ENCODE data around the gene ACOX2.

ACOX2 gene

DNA sequence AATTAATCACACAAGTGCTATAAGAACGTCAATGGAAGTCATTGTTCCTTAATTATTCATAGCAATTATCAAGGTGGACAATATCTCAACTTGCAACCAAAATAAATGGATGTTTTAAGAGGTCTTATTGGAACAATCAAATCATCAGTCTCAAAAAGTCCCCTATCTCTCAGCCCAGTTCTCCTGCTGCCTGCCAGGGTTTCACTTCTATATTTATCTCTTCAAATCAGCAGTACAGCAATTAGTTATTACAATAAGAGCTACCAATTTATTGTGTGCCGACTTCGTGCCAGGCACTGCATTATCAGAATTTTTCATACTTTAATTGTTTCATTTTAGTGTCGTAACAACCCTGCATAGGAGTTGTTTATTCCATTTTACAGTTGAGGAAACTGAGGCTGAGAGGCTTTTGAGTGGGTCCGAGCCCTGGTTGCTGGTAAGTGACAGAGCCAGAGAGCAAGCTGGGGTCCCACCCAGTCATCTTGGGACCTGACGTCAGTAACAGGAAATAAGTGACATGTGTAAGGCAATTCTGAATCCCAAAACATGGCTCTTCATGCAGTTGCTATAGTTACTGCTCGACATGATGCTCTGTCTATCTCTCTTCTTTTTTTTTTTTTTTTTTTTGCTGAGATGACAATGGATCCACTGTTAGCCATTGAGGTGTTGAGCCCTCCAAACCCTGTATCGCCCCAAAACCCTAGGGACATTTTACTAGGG lies 53.9 kb downstream of the ACOX2 start:
- H3K4me1 ChIP-seq (ENCODE audit: control insufficient read depth, low read length) = peaks cover 13% of the 10 kb centered on the region
- no peaks in the 10 kb centered on the region for H3K79me2 ChIP-seq (ENCODE audit: control insufficient read depth, low read length)
- no peaks in the 10 kb centered on the region for H3F3A ChIP-seq (ENCODE audit: control insufficient read depth, insufficient read depth)
- H3K4me3 ChIP-seq (ENCODE audit: low read length) = no peak overlapping the region
- peak overlapping the region; percentile 47 for H3K4me2 ChIP-seq (ENCODE audit: low read length)
- no peak overlapping the region for H3K27ac ChIP-seq (ENCODE audit: low read depth, low read length)
- peaks cover 18% of the 10 kb centered on the region for H3K27me3 ChIP-seq (ENCODE audit: control insufficient read depth, low read length)
- no peaks in the 10 kb centered on the region for H4K20me1 ChIP-seq (ENCODE audit: control insufficient read depth, insufficient read depth, low read depth, low read length)
- H3K9me2 ChIP-seq (replicated peaks; ENCODE audit: control insufficient read depth, low read length) = no peaks in the 10 kb centered on the region
- TF ChIP-seq, protein P1, sequence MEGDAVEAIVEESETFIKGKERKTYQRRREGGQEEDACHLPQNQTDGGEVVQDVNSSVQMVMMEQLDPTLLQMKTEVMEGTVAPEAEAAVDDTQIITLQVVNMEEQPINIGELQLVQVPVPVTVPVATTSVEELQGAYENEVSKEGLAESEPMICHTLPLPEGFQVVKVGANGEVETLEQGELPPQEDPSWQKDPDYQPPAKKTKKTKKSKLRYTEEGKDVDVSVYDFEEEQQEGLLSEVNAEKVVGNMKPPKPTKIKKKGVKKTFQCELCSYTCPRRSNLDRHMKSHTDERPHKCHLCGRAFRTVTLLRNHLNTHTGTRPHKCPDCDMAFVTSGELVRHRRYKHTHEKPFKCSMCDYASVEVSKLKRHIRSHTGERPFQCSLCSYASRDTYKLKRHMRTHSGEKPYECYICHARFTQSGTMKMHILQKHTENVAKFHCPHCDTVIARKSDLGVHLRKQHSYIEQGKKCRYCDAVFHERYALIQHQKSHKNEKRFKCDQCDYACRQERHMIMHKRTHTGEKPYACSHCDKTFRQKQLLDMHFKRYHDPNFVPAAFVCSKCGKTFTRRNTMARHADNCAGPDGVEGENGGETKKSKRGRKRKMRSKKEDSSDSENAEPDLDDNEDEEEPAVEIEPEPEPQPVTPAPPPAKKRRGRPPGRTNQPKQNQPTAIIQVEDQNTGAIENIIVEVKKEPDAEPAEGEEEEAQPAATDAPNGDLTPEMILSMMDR (IDR thresholded peaks at IDR 0.05; ENCODE audit: low read depth, low read length, poor library complexity, severe bottlenecking) = no peak
- no peak for TF ChIP-seq EZH2phosphoT487 (IDR thresholded peaks at IDR 0.05; ENCODE audit: borderline replicate concordance, low read length)
- H3K9me3 ChIP-seq (ENCODE audit: control insufficient read depth, insufficient read depth, low read length) = 0 out of 2 replicates have a peak, but pooled peaks cover 6% of the 10 kb centered on the region
- no peaks in the 10 kb centered on the region for H3K36me3 ChIP-seq (ENCODE audit: control insufficient read depth, low read length)

DNA sequence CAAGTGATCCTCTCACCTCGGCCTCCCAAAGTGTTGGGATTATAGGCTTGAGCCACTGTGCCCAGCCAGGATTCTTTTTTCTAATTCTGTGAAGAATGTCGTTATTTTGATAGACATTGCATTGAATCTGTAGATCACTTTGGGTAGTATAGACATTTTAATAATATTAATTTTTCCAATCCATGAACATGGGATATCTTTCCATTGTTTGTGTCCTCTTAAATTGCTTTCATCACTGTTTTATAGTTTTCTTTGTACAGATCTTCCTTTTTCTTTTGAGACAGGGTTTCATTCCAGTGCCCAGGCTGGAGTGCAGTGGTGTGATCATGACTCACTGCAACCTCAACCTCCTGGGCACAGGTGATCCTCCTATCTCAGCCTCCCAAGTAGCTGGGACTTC lies 56.7 kb downstream of the ACOX2 start:
- H3K4me3 ChIP-seq (ENCODE audit: low read length) = no peak overlapping the region
- no peak overlapping the region for H3K27ac ChIP-seq (ENCODE audit: low read depth, low read length)
- H4K20me1 ChIP-seq (ENCODE audit: control insufficient read depth, insufficient read depth, low read depth, low read length) = no peaks in the 10 kb centered on the region
- no peak overlapping the region for H3K4me2 ChIP-seq (ENCODE audit: low read length)
- H3K4me1 ChIP-seq (ENCODE audit: control insufficient read depth, low read length) = peaks cover 20% of the 10 kb centered on the region
- H3K27me3 ChIP-seq (ENCODE audit: control insufficient read depth, low read length) = no peaks in the 10 kb centered on the region
- H3F3A ChIP-seq (ENCODE audit: control insufficient read depth, insufficient read depth) = no peaks in the 10 kb centered on the region
- no peaks in the 10 kb centered on the region for H3K79me2 ChIP-seq (ENCODE audit: control insufficient read depth, low read length)
- H3K9me3 ChIP-seq (ENCODE audit: control insufficient read depth, insufficient read depth, low read length) = 0 out of 2 replicates have a peak, but pooled peaks cover 6% of the 10 kb centered on the region
- no peak for TF ChIP-seq EZH2phosphoT487 (IDR thresholded peaks at IDR 0.05; ENCODE audit: borderline replicate concordance, low read length)
- TF ChIP-seq, protein P1 (IDR thresholded peaks at IDR 0.05; ENCODE audit: low read depth, low read length, poor library complexity, severe bottlenecking) = no peak
- H3K36me3 ChIP-seq (ENCODE audit: control insufficient read depth, low read length) = no peaks in the 10 kb centered on the region
- no peaks in the 10 kb centered on the region for H3K9me2 ChIP-seq (replicated peaks; ENCODE audit: control insufficient read depth, low read length)

DNA sequence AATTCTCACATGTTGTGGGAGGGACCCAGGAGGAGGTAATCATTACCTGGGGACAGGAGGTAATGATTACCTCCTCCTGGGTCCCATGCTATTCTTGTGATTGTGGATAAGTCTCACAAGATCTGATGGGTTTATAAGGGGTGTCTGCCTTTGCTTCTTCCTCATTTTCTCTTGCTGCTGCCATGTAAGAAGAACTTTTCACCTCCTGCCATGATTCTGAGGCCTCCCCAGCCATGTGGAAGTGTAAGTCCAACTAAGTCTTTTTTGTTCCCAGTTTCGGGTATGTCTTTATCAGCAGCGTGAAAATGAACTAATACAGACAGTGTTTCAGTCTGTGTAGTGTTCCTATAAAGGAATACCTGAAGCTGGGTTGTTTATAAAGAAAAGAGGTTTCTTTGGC lies 58.2 kb downstream of the ACOX2 start:
- Histone ChIP-seq H3K4me3 (ENCODE audit: low read length) (no peak overlapping the region), H3K4me2 (ENCODE audit: low read length) (no peak overlapping the region), H3K4me1 (ENCODE audit: control insufficient read depth, low read length) (peaks cover 33% of the 10 kb centered on the region), H3K36me3 (ENCODE audit: control insufficient read depth, low read length) (no peaks in the 10 kb centered on the region), H3K27me3 (ENCODE audit: control insufficient read depth, low read length) (no peaks in the 10 kb centered on the region), H3K9me2 (replicated peaks; ENCODE audit: control insufficient read depth, low read length) (no peaks in the 10 kb centered on the region), H3F3A (ENCODE audit: control insufficient read depth, insufficient read depth) (no peaks in the 10 kb centered on the region), H3K9me3 (ENCODE audit: control insufficient read depth, insufficient read depth, low read length) (0 out of 2 replicates have a peak, but pooled peaks cover 6% of the 10 kb centered on the region), H3K79me2 (ENCODE audit: control insufficient read depth, low read length) (no peaks in the 10 kb centered on the region), H3K27ac (ENCODE audit: low read depth, low read length) (no peak overlapping the region), H4K20me1 (ENCODE audit: control insufficient read depth, insufficient read depth, low read depth, low read length) (no peaks in the 10 kb centered on the region)
- no peak for TF ChIP-seq EZH2phosphoT487 (IDR thresholded peaks at IDR 0.05; ENCODE audit: borderline replicate concordance, low read length)
- TF ChIP-seq, protein P1 (IDR thresholded peaks at IDR 0.05; ENCODE audit: low read depth, low read length, poor library complexity, severe bottlenecking) = no peak

Data from DOHH2 (cell line).